OCI-LY1 (cell line): ENCODE results near the gene DCTN5.

Source experiments
- H2AFZ ChIP-seq: fragments of 200-600 bp; sonication (generic), shearing (Covaris generic); 2 replicates; pipeline ENCODE4 v1.6.0; 2014; ENCODE audit warnings: antibody characterized with exemption, mild to moderate bottlenecking, low read length
- H3F3A ChIP-seq: fragments of 200-600 bp; sonication (generic), shearing (Covaris generic); 2 replicates; pipeline ENCODE4 v1.6.0; 2014; ENCODE audit warnings: mild to moderate bottlenecking, antibody characterized with exemption, low read length, moderate library complexity; ENCODE audit not compliant: insufficient read depth
- H3K27ac ChIP-seq: fragments of 200-600 bp; sonication (generic); 2 replicates; pipeline ENCODE4 v1.5.1; 2014; ENCODE audit warnings: low read length, mixed run types, mild to moderate bottlenecking, low read depth; ENCODE audit not compliant: poor library complexity, severe bottlenecking
- H3K27me3 ChIP-seq: fragments of 200-600 bp; sonication (generic); 2 replicates; pipeline ENCODE4 v1.6.0; 2014; ENCODE audit warnings: antibody characterized with exemption, mild to moderate bottlenecking, low read length, moderate library complexity; ENCODE audit not compliant: insufficient read depth
- H3K36me3 ChIP-seq: fragments of 200-600 bp; sonication (generic); 2 replicates; pipeline ENCODE4 v1.6.1; 2014; ENCODE audit warnings: mild to moderate bottlenecking, antibody characterized with exemption, low read length, moderate library complexity, mixed read lengths; ENCODE audit not compliant: insufficient read depth
- H3K4me1 ChIP-seq: fragments of 200-600 bp; sonication (generic); 2 replicates; pipeline ENCODE4 v1.5.1; 2014; ENCODE audit warnings: mild to moderate bottlenecking, low read length, moderate library complexity; ENCODE audit not compliant: insufficient read depth, severe bottlenecking
- H3K4me2 ChIP-seq: fragments of 200-600 bp; sonication (generic), shearing (Covaris generic); 2 replicates; pipeline ENCODE4 v1.6.1; 2014; ENCODE audit warnings: low read length
- H3K4me3 ChIP-seq: fragments of 200-600 bp; sonication (generic); 2 replicates; pipeline ENCODE4 v1.5.1; 2014; ENCODE audit warnings: low read length, low read depth, mild to moderate bottlenecking, mixed read lengths; ENCODE audit not compliant: poor library complexity, severe bottlenecking
- H3K79me2 ChIP-seq: fragments of 200-600 bp; shearing (Covaris generic); 2 replicates; pipeline ENCODE4 v1.6.1; 2016; ENCODE audit warnings: mixed run types, low read length, mixed read lengths; ENCODE audit not compliant: insufficient read depth
- H3K9ac ChIP-seq: fragments of 200-600 bp; sonication (generic), shearing (Covaris generic); 2 replicates; pipeline ENCODE4 v1.6.1; 2014; ENCODE audit warnings: mild to moderate bottlenecking, low read length, mixed read lengths
- H3K9me2 ChIP-seq: fragments of 200-600 bp; sonication (generic), shearing (Covaris generic); 2 replicates; pipeline ENCODE4 v1.6.1; 2014; ENCODE audit warnings: low read depth, mild to moderate bottlenecking, low read length, mixed read lengths
- H3K9me3 ChIP-seq: fragments of 200-600 bp; shearing (Covaris generic); 2 replicates; pipeline ENCODE4 v1.6.1; 2014; ENCODE audit warnings: low read length, mixed read lengths
- H4K20me1 ChIP-seq: fragments of 200-600 bp; sonication (generic), shearing (Covaris generic); 2 replicates; pipeline ENCODE4 v1.6.0; 2016; ENCODE audit warnings: mild to moderate bottlenecking, low read length; ENCODE audit not compliant: insufficient read depth
- EZH2 ChIP-seq: fragments of 200-600 bp; sonication (generic), shearing (Covaris generic); IDR thresholded peaks from 2 replicates; pipeline ENCODE4 v1.8.0; 2017; ENCODE audit warnings: borderline replicate concordance, mixed run types, mild to moderate bottlenecking, antibody characterized with exemption, low read length, moderate library complexity, mixed read lengths
- TF ChIP-seq, protein P1 (sequence below): fragments of 200-600 bp; sonication (generic), shearing (Covaris generic); IDR thresholded peaks from 2 replicates; pipeline ENCODE4 v1.5.1; 2017; ENCODE audit warnings: mild to moderate bottlenecking, antibody characterized with exemption, low read length, moderate library complexity, mixed read lengths

The DCTN5 gene

DNA sequence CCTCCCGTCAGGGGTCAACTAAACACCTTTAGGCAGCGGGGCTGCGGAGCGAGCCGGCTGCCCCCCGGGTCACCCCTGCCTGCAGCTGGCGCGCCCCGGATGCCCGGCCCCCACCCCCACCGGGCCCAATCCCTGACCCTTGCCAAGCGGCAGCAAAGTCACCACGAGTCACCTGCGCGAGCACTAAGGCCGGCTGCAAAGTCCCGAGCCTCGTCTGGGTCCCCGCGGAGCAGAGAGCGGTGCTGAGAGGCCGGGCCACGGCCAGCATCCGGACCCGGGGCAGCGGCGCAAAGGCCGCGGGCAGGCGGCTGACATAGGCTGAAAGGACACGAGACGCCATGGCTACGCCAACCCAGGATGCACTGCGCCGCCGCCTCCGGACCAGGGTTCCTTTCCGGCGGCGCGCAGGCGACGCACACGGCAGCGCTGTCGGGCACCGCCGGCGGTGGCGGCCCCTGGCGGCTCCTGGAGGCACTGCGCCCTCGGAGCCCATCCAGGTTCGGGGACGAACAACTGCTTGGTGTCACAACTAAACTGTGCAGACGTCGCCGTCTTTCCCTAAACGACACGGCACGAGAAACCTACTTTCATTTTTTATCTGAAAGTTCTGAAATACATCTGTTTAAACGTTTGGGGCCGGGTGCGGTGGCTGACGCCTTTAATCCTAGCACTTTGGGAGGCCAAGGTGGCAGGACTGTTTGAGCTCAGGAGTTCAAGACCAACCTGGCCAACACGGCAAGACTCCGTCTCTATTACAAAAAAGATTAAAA is 45.1 kb upstream of the DCTN5 start, which contains the start of gene NDUFAB1:
NDUFAB1 (minus strand) TSS at position 366 of the 770 bp plus-strand sequence; CDS start at position 340, 26 bp downstream.
- TF ChIP-seq, protein P1, sequence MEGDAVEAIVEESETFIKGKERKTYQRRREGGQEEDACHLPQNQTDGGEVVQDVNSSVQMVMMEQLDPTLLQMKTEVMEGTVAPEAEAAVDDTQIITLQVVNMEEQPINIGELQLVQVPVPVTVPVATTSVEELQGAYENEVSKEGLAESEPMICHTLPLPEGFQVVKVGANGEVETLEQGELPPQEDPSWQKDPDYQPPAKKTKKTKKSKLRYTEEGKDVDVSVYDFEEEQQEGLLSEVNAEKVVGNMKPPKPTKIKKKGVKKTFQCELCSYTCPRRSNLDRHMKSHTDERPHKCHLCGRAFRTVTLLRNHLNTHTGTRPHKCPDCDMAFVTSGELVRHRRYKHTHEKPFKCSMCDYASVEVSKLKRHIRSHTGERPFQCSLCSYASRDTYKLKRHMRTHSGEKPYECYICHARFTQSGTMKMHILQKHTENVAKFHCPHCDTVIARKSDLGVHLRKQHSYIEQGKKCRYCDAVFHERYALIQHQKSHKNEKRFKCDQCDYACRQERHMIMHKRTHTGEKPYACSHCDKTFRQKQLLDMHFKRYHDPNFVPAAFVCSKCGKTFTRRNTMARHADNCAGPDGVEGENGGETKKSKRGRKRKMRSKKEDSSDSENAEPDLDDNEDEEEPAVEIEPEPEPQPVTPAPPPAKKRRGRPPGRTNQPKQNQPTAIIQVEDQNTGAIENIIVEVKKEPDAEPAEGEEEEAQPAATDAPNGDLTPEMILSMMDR, result peak; percentile 86
- no peak for TF ChIP-seq EZH2
- Histone ChIP-seq H3K27ac (peak within 1 kb of the TSS; percentile 75), H3K9me3 (no peaks in the 10 kb centered on the region), H3K27me3 (no peaks in the 10 kb centered on the region), H3K79me2 (peaks cover 45% of the 10 kb centered on the region), H3K9me2 (no peaks in the 10 kb centered on the region), H4K20me1 (no peaks in the 10 kb centered on the region), H3K36me3 (peaks cover 38% of the 10 kb centered on the region), H3K4me3 (peak within 1 kb of the TSS; percentile 93), H3K4me1 (peaks cover 15% of the 10 kb centered on the region), H2AFZ (no peak within 1 kb of the TSS), H3K9ac (peak within 1 kb of the TSS; percentile 94), H3F3A (no peaks in the 10 kb centered on the region), H3K4me2 (peak within 1 kb of the TSS; percentile 99)

DNA sequence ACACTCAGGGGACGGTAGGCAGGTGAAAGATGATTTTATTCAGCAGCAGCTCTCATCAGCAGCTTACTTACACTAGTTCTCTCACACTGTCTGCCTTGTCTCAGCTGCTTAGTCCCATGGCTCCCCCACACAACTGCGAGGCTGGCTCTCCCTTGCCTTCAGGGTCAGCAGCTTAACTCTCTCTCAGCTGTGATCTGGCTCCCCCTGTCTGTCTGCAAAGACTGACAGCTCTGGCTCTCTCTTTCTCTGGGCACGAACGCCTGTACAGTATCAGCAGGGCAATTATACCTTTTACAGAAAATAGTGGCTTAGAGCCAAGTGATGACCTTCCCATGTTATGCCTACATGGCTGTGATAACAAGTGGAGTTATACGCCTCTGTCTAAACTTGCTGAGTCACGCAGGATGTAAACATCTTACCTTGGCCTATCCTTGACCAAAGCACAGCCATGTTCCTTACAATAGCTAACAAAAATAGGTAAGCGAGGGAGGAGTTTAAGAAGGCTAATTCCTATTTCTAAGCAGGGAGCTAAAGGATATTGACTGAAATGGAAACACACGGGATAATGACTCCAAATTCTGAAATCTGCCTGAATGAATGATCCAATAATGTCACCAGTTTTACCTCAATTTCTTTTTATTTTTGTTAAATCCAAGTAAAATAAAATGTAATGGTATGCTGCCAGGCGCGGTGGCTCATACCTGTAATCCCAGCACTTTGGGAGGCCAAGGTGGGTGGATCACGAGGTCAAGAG is 44.1 kb upstream of the DCTN5 start:
- no peaks in the 10 kb centered on the region for H3K27me3 ChIP-seq
- peak overlapping the region; percentile 25 for H3K4me3 ChIP-seq
- TF ChIP-seq, protein P1, result peak; percentile 71
- TF ChIP-seq EZH2, result no peak
- H3F3A ChIP-seq, result no peaks in the 10 kb centered on the region
- no peak overlapping the region for H2AFZ ChIP-seq
- H3K9me2 ChIP-seq, result no peaks in the 10 kb centered on the region
- H3K36me3 ChIP-seq, result peaks cover 36% of the 10 kb centered on the region
- H3K79me2 ChIP-seq, result peaks cover 35% of the 10 kb centered on the region
- peak overlapping the region; percentile 38 for H3K9ac ChIP-seq
- H4K20me1 ChIP-seq, result no peaks in the 10 kb centered on the region
- peak overlapping the region; percentile 75 for H3K27ac ChIP-seq
- H3K4me1 ChIP-seq, result peaks cover 15% of the 10 kb centered on the region
- H3K4me2 ChIP-seq, result peak overlapping the region; percentile 67
- no peaks in the 10 kb centered on the region for H3K9me3 ChIP-seq

DNA sequence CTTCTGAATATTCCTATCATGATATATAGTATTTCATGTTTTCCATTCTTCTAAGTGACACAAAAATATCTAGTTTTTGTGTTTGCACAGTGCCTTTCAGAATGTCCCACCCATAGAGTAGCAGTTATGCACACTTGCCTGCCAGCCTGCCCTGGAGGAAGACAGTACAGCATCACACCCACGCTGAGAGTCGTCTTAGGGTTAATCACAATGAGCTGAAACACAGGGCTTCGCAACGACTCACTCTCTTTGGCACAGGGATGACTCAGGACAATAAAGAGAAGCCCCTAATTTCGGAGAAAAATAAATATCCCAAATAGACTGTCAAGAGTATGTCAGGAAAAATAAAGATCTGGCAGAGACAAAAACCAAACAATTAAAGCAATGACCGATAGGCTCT is 33.5 kb upstream of the DCTN5 start:
- Histone ChIP-seq H3K4me3 (no peak overlapping the region), H3K36me3 (peaks cover 44% of the 10 kb centered on the region), H3K79me2 (no peaks in the 10 kb centered on the region), H4K20me1 (no peaks in the 10 kb centered on the region), H3K9me3 (no peaks in the 10 kb centered on the region), H3K4me1 (no peaks in the 10 kb centered on the region), H3F3A (no peaks in the 10 kb centered on the region), H2AFZ (no peak overlapping the region), H3K4me2 (no peak overlapping the region), H3K9me2 (no peaks in the 10 kb centered on the region), H3K27me3 (no peaks in the 10 kb centered on the region), H3K9ac (no peak overlapping the region), H3K27ac (no peak overlapping the region)
- TF ChIP-seq, protein P1, result no peak
- no peak for TF ChIP-seq EZH2
